GM19043 (cell line): ENCODE data around the gene BAG3.

Experiments used
- ATAC-seq: cut with Tn5 transposase; IDR thresholded peaks from one replicate; pipeline ENCODE4 v1.9.1; 2021; ENCODE audit warnings: low read depth; ENCODE audit not compliant: unreplicated experiment

Gene BAG3

DNA sequence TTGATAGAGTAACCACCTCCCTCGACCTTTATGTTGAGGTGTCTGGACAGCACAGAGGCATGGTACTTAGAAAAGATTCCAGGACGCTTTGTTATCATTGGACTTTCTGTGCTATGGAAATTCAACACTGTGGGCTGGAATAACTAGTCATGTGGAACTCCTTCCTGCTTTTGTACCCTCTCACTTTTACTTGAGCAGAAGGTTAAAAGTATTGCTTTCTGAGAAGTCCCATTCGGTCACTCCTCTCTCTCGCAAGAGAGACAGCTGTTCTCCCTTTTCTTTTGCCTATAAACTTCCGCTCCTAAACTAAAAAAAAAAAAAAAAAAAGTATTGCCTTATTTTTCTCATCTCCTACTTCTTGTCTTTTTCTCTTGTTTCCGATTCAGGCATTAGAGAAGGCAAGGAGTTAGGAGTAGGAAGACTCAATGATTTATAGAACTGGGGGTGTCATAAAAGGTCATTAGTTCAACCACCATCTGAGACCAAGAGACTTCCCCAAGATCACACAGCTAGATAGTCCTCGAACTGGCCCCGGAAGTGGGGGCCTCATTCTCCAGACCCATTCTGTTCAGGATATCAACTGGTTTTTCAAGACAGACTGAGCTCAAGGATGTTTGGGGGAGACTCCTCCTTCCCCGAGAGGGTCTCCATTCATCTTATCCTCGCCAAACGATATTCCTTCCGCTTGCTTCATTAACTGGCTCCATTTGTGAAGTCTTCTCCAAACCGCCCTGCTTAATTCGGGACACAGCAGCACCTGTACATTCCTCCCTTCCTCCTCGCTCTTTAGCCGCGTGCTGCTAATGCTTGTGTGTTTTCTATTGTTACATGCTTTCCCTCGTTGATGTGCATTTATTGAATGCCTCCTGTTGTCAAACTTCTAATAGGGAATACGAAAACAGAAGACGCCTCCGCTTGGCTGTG lies 73.7 kb downstream of the BAG3 start:
- no peak for ATAC-seq

DNA sequence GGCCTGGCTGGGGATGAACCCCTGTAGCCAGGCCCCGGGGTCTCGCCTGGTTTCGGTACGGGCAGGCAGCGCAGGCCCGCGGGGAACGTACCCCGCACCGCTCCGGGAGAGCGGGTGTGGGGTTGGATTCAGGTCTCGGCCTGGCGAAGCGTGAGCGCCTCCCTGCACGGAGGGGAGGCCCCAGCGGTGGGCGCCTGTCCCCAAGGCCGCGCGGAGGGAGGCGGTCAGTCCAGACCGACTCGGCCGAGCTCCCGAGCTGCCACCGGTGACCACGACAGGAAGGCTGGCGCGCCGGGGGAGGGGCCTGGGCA lies 74.3 kb downstream of the BAG3 start:
- no peak for ATAC-seq

DNA sequence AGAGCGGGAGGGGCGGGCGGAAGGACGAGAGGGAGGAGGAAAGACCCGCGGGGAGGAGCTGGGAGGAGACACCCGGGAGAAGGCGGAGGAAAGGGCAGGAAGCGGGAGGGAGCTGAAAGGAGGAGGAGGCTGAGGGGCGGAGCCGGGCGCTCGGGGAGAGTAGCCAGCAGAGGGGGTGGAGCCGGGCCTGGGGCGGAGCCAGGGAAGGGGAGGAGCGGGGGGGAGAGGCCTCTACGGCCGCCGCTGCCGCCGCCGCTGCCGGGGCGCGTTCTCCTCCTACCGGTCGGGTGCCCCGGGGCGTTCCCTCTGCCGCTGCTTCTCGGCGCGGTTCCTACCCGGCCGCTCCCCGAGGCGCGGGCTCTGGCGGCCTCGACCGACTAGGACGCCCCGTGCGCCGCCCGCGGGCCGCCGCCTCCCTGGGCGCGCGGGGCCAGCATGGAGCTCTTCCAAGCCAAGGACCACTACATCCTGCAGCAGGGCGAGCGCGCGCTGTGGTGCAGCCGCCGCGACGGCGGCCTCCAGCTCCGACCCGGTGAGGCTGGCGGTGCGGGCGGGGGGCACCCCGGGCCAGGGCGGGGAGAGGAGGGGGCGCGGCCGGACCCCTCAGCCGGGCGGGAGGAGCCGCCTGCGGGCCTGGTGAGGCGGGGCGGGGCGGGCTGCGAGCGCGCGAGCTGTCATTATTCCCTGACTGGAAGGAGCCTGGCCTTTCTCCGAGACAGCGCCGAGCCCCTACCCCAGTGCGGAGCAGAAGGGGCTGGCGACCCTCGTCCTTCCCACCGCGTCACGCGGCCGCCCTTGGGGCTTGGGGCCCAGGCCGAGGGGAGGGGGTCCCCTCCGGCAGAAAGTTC lies 74.9 kb downstream of the BAG3 start, which contains the start of gene INPP5F:
TSS of gene INPP5F (plus strand) at position 223 of the 848 bp plus-strand sequence. CDS start at position 436, 213 bp downstream.
- ATAC-seq, result peak; percentile 90

DNA sequence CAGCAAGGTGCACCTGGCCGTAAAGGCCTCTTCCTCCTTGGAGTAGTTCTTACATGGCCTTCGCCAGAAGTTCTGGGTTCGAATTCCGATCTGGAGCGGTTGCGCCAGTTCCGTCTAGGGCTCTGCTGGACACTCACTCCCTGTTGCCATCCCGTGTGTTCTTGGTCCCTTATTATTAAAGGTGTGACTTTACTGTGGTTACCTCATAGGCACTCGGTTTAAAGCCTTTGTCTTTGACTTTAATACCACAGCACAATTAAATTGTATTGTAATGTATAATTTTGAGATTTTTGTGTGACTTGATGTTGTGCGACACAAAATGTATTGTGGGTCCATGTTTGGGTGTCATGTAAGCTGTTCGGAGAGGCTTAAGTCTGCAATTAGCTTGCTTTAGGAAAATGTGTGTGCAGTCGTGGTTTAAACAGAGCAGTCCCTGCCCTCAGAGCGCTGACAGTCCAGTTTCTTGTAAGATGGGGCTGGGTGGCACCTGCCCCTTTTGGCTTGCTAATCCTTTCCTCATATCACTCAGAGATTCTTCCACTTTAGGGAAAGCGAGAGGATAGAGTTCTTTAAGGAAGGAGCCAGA lies 75.6 kb downstream of the BAG3 start:
- ATAC-seq, result no peak
